Stimulated activated CD4-positive, alpha-beta T cell treated with anti-CD3 and anti-CD28 coated beads, TNF-alpha, amount 100 ng/mL, for 48 hours (primary cell): Measurements from ENCODE around the gene SLC12A6.
"Not testable (repeated sequence)": the region's sequence is repeated elsewhere in the genome, so short reads cannot be mapped to it uniquely, and the experiment has no call there.

Experiments
- DNase-seq, 3 donors: peaks; one replicate each; pipeline ENCODE4 v3.0.0-alpha.2; 2020; ENCODE audit warnings: low read depth in 3 of 3

The SLC12A6 gene

DNA sequence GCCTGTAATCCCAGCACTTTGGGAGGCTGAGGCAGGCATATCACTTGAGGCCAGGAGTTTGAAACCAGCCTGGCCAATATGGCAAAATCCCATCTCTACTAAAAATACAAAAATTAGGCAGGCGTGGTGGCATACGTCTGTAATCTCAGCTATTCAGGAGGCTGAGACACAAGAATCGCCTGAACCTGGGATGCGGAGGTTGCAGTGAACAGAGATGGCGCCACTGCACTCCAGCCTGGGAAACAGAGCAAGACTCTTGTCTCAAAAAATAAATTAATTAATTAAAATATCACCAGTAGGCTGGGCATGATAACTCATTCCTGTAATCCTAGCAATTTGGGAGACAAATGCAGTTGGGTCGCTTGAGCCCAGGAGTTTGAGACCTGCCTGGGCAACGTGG is 144.3 kb downstream of the SLC12A6 start:
- DNase-seq, result not testable (repeated sequence)

DNA sequence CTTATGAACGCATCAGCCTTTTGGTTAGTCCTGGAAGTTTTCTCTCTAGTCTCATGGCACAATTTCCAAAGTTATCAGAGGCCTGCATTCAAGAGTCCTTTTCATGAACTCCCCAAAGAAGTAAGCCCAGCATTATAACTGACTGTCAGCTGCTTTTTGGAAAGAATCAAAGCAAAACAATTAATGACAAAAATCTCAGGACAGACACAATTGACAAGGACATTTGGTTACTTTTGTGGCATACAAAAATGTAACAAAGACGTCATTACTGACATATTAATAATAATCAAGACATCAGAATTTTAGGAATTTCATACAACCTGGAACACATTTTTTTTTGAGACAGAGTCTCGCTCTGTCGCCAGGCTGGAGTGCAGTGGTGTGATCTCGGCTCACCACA is 148.9 kb downstream of the SLC12A6 start:
- no peak for DNase-seq

DNA sequence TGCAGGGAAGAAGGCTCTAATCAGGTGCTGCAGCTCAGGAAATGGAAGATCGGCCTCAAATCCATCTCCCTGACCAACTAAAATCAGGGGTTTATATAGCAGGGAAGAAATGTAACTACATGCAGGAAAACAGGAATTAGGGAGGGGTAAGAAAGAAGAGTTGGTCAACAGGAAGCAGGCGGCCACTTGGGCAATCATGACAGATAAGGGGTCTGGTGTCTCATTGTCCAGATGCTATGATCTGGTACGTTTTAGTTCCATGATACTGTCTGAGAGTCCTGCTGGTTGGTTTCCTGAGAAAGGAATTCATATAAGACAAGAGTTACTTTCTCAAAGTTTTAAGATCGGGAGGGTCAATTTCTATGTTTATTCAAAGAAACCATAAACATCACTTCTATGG is 151.9 kb downstream of the SLC12A6 start:
- no peak for DNase-seq

DNA sequence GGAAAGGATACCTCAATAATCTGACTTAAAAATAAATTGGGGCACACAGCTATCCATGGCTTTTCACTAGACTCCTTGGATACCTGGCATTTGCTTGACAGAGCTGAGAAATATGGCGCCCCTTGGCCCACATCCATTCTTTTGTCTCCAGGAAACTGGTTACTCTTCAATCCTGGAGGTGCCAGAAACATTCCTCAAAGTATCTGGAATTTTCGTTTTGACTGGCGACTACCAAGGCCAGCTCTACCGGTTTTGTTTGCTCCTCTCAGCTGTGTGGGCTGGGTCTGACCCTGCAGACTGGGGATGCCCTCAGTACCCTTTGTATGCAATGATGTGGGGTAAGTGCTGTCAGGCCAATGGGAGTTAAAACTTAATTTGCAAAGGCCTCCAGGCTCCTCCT is 154.6 kb downstream of the SLC12A6 start:
- DNase-seq, result no peak
